ENCODE results near the gene CCDC137. TPM values are rescaled to one million over a fixed set of nuclear protein-coding genes. Genes with fewer than 3 reads are reported as not detected.

Gene CCDC137
- total RNA-seq, 2 experiments from 2014 or later = 37.4 to 42.3 TPM

DNA sequence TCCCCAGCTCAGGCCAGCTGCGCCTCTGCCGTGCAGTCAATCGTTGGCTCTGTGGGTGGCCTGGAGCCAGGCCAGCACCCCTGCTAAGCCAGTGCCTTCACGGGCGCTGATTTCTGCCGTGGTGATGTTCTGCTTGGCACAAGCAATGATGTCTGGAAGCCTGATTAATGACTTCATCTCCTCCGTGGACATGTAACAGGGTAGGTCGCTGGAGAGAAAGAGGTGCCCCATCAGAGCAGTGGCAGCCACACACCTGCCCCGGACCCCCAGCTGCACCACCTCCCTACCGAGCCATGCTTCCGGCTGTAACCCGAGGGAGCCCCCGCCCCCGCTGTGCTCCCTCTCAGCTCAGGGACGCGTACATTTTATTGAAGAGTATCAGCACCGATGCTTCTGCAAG, 15.1 kb downstream of the CCDC137 start:
- Mint-ChIP-seq H3K27ac (no peak overlapping the region), H3K4me1 (peaks cover 32% of the 10 kb centered on the region), H3K27me3 (no peaks in the 10 kb centered on the region), H3K36me3 (peaks cover 10% of the 10 kb centered on the region), H3K4me3 (no peak overlapping the region), H3K9me3 (ENCODE audit: low read depth) (no peaks in the 10 kb centered on the region)
- CTCF ChIA-PET = interaction anchor here (2.3 kb wide), 1 partner anchor 16 kb away, joined by 7 read pairs; the partner anchor contains the start of genes CCDC137 and OXLD1
- DNase-seq (no peak), ATAC-seq (no peak)

- Mint-ChIP-seq H3K27me3 (no peaks in the 10 kb centered on the region), H3K9me3 (ENCODE audit: low read depth) (no peaks in the 10 kb centered on the region), H3K27ac (peak overlapping the region; percentile 83)
Measured at GRCh38 chr17:81682565-81683207, 16.1 kb downstream of the CCDC137 start.

GRCh38 chr17:81683208-81683583, 16.7 kb downstream of the CCDC137 start:
- Mint-ChIP-seq H3K27me3 (no peaks in the 10 kb centered on the region), H3K4me1 (peaks cover 32% of the 10 kb centered on the region), H3K9me3 (ENCODE audit: low read depth) (no peaks in the 10 kb centered on the region), H3K27ac (peak overlapping the region; percentile 83), H3K36me3 (peaks cover 18% of the 10 kb centered on the region), H3K4me3 (peak overlapping the region; percentile 81)
- no peak for DNase-seq
- CTCF ChIA-PET = interaction anchor here (0.6 to 2.3 kb wide), 9 partner anchors 15 to 168 kb away, joined by 3 to 10 read pairs (median 6); partner anchors contain the start of genes CCDC137, MRPL12 and OXLD1
- ATAC-seq = no peak

More at GRCh38 chr17:81682565-81683207, 16.1 kb downstream of the CCDC137 start:
- H3K4me3 Mint-ChIP-seq = peak overlapping the region; percentile 81
- DNase-seq (no peak), ATAC-seq (no peak)
- H3K4me1 Mint-ChIP-seq = peaks cover 32% of the 10 kb centered on the region
- CTCF ChIA-PET = interaction anchor here (1.2 to 2.3 kb wide), 6 partner anchors 15 to 31 kb away, joined by 3 to 10 read pairs (median 7); partner anchors contain the start of genes CCDC137, MRPL12 and OXLD1
- H3K36me3 Mint-ChIP-seq = peaks cover 18% of the 10 kb centered on the region

GRCh38 chr17:81683584-81684441, 17.3 kb downstream of the CCDC137 start, which contains the start of the genes ARL16 and HGS:
Gene ARL16, minus strand, starts transcription at chr17:81683797. Its CDS starts 44 bp downstream, at chr17:81683753.
Gene HGS, plus strand, starts transcription at chr17:81684011. Its CDS starts 56 bp downstream, at chr17:81684067.
- ATAC-seq (peak; percentile 98), DNase-seq (peak; percentile 98)
- CTCF ChIA-PET = interaction anchor here (0.6 to 2.3 kb wide), 11 partner anchors 8 to 354 kb away, joined by 3 to 10 read pairs (median 5); partner anchors contain the start of genes CCDC137, DCXR, MRPL12 and OXLD1
- Mint-ChIP-seq H3K9me3 (ENCODE audit: low read depth) (no peaks in the 10 kb centered on the region), H3K27ac (peak within 1 kb of the TSS; percentile 83), H3K4me1 (peaks cover 32% of the 10 kb centered on the region), H3K36me3 (peaks cover 18% of the 10 kb centered on the region), H3K27me3 (no peaks in the 10 kb centered on the region), H3K4me3 (peak within 1 kb of the TSS; percentile 81)

DNA sequence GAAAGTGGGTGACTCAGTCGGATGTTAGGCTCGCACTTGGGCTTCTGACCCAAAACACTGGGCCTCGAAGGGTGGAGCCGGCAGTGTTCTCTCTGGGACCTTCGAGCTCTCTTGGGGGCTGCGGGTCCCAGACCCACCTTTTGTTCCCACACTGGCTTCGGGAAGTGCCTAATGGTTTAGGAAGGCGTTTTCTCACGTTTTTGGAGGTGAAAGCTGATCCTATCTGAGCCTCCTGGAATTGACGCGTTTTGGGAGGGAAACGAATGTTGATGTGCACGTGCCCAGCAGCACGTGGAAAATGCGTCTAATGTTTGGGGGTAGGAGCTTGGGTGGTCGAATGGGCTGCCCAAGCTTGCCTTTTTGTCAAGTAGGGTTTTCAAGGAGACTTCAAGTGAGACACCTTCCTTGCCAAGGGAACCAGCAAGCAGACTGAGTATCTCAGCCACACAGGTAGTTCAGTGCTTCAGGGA, 17.9 kb downstream of the CCDC137 start:
- Mint-ChIP-seq H3K4me1 (peaks cover 32% of the 10 kb centered on the region), H3K9me3 (ENCODE audit: low read depth) (no peaks in the 10 kb centered on the region), H3K27me3 (no peaks in the 10 kb centered on the region), H3K36me3 (peaks cover 22% of the 10 kb centered on the region), H3K4me3 (peak overlapping the region; percentile 81), H3K27ac (peak overlapping the region; percentile 71)
- CTCF ChIA-PET = interaction anchor here (0.7 to 2.2 kb wide), 9 partner anchors 9 to 353 kb away, joined by 3 to 10 read pairs (median 4); partner anchors contain the start of genes DCXR and MRPL12
- ATAC-seq = no peak
- DNase-seq = no peak

DNA sequence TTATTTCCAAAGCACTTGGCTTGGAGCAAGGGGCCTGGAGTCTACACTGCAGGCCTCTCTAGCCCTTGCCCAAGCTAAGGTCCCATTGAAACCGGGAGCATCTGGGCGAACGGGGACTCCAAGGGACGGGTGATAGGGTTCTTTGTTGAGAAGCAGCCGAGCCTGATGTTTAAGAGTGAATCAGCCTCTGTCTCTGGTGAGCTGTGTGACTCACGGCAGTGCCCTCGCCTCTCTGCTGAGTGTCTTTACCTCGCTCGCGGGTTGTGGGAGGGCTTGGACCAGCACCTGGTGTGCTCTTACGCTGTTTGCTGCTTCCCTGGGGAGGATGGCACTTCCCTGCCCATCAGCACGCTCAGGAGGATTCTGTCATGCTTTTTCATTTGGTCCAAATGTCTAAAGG, 18.6 kb downstream of the CCDC137 start:
- DNase-seq (no peak), ATAC-seq (no peak)
- Mint-ChIP-seq H3K4me3 (peak overlapping the region; percentile 81), H3K36me3 (peaks cover 24% of the 10 kb centered on the region), H3K27me3 (no peaks in the 10 kb centered on the region), H3K27ac (peak overlapping the region; percentile 71), H3K9me3 (ENCODE audit: low read depth) (no peaks in the 10 kb centered on the region), H3K4me1 (peaks cover 32% of the 10 kb centered on the region)
- CTCF ChIA-PET = interaction anchor here (0.7 to 2.2 kb wide), 9 partner anchors 9 to 353 kb away, joined by 3 to 10 read pairs (median 4); partner anchors contain the start of genes DCXR and MRPL12

- H3K4me3 Mint-ChIP-seq = no peak overlapping the region
- H3K4me1 Mint-ChIP-seq = peaks cover 30% of the 10 kb centered on the region
- ATAC-seq = no peak
- H3K27me3 Mint-ChIP-seq = no peaks in the 10 kb centered on the region
- H3K27ac Mint-ChIP-seq = no peak overlapping the region
- peaks cover 27% of the 10 kb centered on the region for H3K36me3 Mint-ChIP-seq
- H3K9me3 Mint-ChIP-seq (ENCODE audit: low read depth) = no peaks in the 10 kb centered on the region
- CTCF ChIA-PET = interaction anchor here (1.9 kb wide), 1 partner anchor 16 kb away, joined by 9 read pairs; the partner anchor contains the start of gene MRPL12
- DNase-seq = no peak
Measured at GRCh38 chr17:81686614-81687013, 20.1 kb downstream of the CCDC137 start.

DNA sequence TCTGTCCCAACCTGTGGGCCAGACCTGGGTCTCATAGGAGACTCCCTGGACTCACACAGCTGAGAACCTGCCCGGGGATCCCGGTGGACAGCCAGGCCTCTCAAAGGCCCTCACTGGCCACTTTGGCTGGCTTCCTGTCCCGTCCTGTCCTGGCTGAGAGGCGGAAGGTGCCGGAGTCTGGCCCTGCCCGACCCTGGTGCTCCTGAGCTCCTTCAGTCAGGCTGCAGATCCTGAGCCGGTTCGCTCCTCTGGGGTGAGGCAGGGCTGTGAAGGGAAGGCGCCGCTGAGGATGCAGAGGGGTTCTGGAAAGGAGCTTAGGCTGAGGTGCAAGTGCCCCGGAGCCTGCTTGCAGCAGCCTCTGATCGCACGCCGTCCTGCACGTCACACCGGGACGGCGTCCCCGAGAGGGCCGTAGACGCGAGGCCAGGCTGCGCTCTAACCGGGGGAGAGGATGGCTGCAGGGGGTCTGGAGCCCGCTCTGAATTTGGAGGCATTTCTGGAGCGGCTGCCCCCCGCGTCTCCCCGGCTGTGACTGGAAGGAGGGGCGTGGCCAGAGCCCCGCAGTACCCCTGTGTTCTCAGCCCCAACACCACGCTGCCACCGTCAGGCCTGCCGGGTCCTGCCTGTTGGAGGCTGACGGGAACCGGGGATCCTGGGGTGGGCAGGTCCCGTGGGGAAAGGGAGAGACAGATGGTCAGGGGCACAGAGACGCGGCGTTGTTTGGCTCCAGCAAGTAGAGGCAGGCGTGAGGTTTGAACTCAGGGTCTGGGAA, 21.4 kb downstream of the CCDC137 start:
- Mint-ChIP-seq H3K4me1 (peaks cover 20% of the 10 kb centered on the region), H3K27ac (no peak overlapping the region), H3K36me3 (peaks cover 35% of the 10 kb centered on the region), H3K9me3 (ENCODE audit: low read depth) (no peaks in the 10 kb centered on the region), H3K27me3 (no peaks in the 10 kb centered on the region), H3K4me3 (no peak overlapping the region)
- ATAC-seq = no peak
- CTCF ChIA-PET = no interaction called here
- DNase-seq = no peak

DNA sequence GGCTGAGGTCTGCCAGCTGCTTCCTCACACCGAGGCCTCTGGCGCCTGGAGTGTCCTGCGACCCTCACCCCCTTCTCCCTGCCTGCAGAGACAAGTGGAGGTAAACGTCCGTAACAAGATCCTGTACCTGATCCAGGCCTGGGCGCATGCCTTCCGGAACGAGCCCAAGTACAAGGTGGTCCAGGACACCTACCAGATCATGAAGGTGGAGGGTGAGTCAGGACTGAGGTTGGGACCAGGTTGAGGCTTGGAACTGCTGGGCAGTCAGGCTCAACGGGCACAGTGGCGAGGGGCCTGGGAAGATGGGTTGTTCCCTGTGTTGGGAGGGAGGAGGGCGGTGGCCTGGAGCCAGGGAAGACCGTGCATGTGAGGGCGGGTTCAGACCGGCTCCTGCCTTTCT, 22.1 kb downstream of the CCDC137 start:
- no peak overlapping the region for H3K4me3 Mint-ChIP-seq
- no peak overlapping the region for H3K27ac Mint-ChIP-seq
- no peaks in the 10 kb centered on the region for H3K9me3 Mint-ChIP-seq (ENCODE audit: low read depth)
- CTCF ChIA-PET = no interaction called here
- no peaks in the 10 kb centered on the region for H3K27me3 Mint-ChIP-seq
- DNase-seq (no peak), ATAC-seq (no peak)
- H3K4me1 Mint-ChIP-seq = peaks cover 20% of the 10 kb centered on the region
- peaks cover 35% of the 10 kb centered on the region for H3K36me3 Mint-ChIP-seq

DNA sequence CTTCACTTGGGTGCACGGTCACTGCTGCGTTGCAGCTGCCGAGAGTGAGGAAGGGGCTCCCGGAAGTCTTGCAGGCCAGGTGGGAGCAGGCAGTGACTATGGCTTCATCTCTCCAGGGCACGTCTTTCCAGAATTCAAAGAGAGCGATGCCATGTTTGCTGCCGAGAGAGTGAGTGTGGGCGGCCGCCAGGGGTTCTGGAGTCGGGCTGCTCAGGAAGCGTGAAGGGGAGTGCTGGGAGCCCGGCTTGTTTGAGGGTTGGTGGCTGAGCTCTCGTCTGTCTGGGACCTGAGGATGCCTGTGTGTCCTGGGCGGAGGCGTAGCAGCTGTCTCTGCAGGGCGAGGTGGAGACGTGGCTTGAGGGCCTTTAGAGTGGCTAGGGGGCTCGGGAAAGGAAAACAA, 23.5 kb downstream of the CCDC137 start:
- no peak overlapping the region for H3K4me3 Mint-ChIP-seq
- DNase-seq = no peak
- no peak overlapping the region for H3K27ac Mint-ChIP-seq
- peaks cover 12% of the 10 kb centered on the region for H3K4me1 Mint-ChIP-seq
- peaks cover 33% of the 10 kb centered on the region for H3K36me3 Mint-ChIP-seq
- H3K9me3 Mint-ChIP-seq (ENCODE audit: low read depth) = no peaks in the 10 kb centered on the region
- H3K27me3 Mint-ChIP-seq = no peaks in the 10 kb centered on the region
- CTCF ChIA-PET = no interaction called here
- no peak for ATAC-seq

GRCh38 chr17:81690549-81690948, 24.0 kb downstream of the CCDC137 start:
- ATAC-seq (no peak), DNase-seq (no peak)
- H3K4me1 Mint-ChIP-seq = peaks cover 8% of the 10 kb centered on the region
- no peaks in the 10 kb centered on the region for H3K27me3 Mint-ChIP-seq
- H3K27ac Mint-ChIP-seq = no peak overlapping the region
- no peaks in the 10 kb centered on the region for H3K9me3 Mint-ChIP-seq (ENCODE audit: low read depth)
- H3K36me3 Mint-ChIP-seq = peaks cover 32% of the 10 kb centered on the region
- H3K4me3 Mint-ChIP-seq = no peak overlapping the region
- CTCF ChIA-PET = no interaction called here

- Mint-ChIP-seq H3K9me3 (ENCODE audit: low read depth) (no peaks in the 10 kb centered on the region), H3K27ac (no peak overlapping the region), H3K4me1 (peaks cover 3% of the 10 kb centered on the region), H3K36me3 (peaks cover 28% of the 10 kb centered on the region), H3K4me3 (no peak overlapping the region), H3K27me3 (no peaks in the 10 kb centered on the region)
- CTCF ChIA-PET = no interaction called here
- DNase-seq (no peak), ATAC-seq (no peak)
Measured at GRCh38 chr17:81691196-81691595, 24.7 kb downstream of the CCDC137 start.
